SW480 (cell line): Measurements from ENCODE around the gene AIDA.

Experiments
- DNase-seq: peaks from one replicate; pipeline ENCODE4 v3.0.0-alpha.2; 2016; ENCODE audit warnings: low spot score

Gene AIDA

GRCh38 chr1:222652676-222653075, 59.6 kb downstream of the AIDA start:
- no peak for DNase-seq

- no peak for DNase-seq
Measured at GRCh38 chr1:222644636-222644980, 67.7 kb downstream of the AIDA start.

- DNase-seq, result peak; percentile 99
Measured at GRCh38 chr1:222643938-222644635, 68.2 kb downstream of the AIDA start.

GRCh38 chr1:222643606-222643937, 68.7 kb downstream of the AIDA start:
- no peak for DNase-seq

GRCh38 chr1:222642468-222642867, 69.8 kb downstream of the AIDA start:
- no peak for DNase-seq

GRCh38 chr1:222641269-222641948, 70.9 kb downstream of the AIDA start:
- DNase-seq, result no peak

GRCh38 chr1:222634180-222635013, 77.9 kb downstream of the AIDA start:
- DNase-seq, result peak; percentile 73

GRCh38 chr1:222632749-222633148, 79.5 kb downstream of the AIDA start:
- no peak for DNase-seq

- no peak for DNase-seq
Measured at GRCh38 chr1:222631611-222632208, 80.6 kb downstream of the AIDA start.

- DNase-seq, result no peak
Measured at GRCh38 chr1:222629921-222630535, 82.3 kb downstream of the AIDA start.

GRCh38 chr1:222627232-222627631, 85.1 kb downstream of the AIDA start:
- no peak for DNase-seq

GRCh38 chr1:222624214-222624613, 88.1 kb downstream of the AIDA start:
- no peak for DNase-seq

- no peak for DNase-seq
Measured at GRCh38 chr1:222623458-222623857, 88.8 kb downstream of the AIDA start.

GRCh38 chr1:222622765-222623164, 89.5 kb downstream of the AIDA start:
- DNase-seq, result no peak

- no peak for DNase-seq
Measured at GRCh38 chr1:222620566-222620965, 91.7 kb downstream of the AIDA start.

GRCh38 chr1:222618880-222619596, 93.3 kb downstream of the AIDA start:
- DNase-seq, result peak; percentile 25
